ENCODE results near the gene SLC25A27. TPM values are rescaled to one million over a fixed set of nuclear protein-coding genes. Genes with fewer than 3 reads are reported as not detected.

The SLC25A27 gene
- total RNA-seq, 1 donor = 6.5 TPM

GRCh38 chr6:46626228-46626909 lies 26.4 kb upstream of the SLC25A27 start:
- TF ChIP-seq, protein P1, sequence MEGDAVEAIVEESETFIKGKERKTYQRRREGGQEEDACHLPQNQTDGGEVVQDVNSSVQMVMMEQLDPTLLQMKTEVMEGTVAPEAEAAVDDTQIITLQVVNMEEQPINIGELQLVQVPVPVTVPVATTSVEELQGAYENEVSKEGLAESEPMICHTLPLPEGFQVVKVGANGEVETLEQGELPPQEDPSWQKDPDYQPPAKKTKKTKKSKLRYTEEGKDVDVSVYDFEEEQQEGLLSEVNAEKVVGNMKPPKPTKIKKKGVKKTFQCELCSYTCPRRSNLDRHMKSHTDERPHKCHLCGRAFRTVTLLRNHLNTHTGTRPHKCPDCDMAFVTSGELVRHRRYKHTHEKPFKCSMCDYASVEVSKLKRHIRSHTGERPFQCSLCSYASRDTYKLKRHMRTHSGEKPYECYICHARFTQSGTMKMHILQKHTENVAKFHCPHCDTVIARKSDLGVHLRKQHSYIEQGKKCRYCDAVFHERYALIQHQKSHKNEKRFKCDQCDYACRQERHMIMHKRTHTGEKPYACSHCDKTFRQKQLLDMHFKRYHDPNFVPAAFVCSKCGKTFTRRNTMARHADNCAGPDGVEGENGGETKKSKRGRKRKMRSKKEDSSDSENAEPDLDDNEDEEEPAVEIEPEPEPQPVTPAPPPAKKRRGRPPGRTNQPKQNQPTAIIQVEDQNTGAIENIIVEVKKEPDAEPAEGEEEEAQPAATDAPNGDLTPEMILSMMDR (IDR thresholded peaks at IDR 0.05; ENCODE audit: insufficient read depth, low read depth, low read length) = peak; percentile 64
- peak; percentile 41 for DNase-seq (ENCODE audit: low read depth)

GRCh38 chr6:46626976-46627375 lies 25.8 kb upstream of the SLC25A27 start:
- no peak for DNase-seq (ENCODE audit: low read depth)
- H3K4me3 ChIP-seq (ENCODE audit: low read depth, low read length) = no peak overlapping the region
- TF ChIP-seq, protein P1 (IDR thresholded peaks at IDR 0.05; ENCODE audit: insufficient read depth, low read depth, low read length) = no peak

More at GRCh38 chr6:46626228-46626909, 26.4 kb upstream of the SLC25A27 start:
- no peak overlapping the region for H3K4me3 ChIP-seq (ENCODE audit: low read depth, low read length)

DNA sequence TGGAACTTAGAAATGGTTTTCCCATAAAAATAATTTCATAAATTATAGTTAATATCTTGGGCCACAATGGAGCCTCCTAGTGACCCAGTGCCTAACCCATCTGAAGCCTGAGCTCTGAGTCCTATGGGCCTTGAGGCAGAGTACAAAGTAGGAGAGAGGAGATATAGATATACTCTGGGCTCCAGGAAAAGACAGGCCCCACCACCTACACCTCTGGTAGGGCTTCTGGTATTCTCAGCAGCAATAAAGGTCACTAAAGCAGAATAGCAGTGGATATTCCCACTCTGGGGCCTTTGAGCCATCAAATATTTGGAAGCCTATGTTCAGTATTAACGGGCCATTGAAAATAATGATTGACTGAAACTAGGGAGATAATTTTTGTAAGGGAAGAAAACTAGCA lies 24.3 kb upstream of the SLC25A27 start:
- TF ChIP-seq, protein P1 (IDR thresholded peaks at IDR 0.05; ENCODE audit: insufficient read depth, low read depth, low read length) = no peak
- DNase-seq (ENCODE audit: low read depth) = no peak
- no peak overlapping the region for H3K4me3 ChIP-seq (ENCODE audit: low read depth, low read length)

GRCh38 chr6:46628976-46629375 lies 23.8 kb upstream of the SLC25A27 start:
- TF ChIP-seq, protein P1 (IDR thresholded peaks at IDR 0.05; ENCODE audit: insufficient read depth, low read depth, low read length) = no peak

DNA sequence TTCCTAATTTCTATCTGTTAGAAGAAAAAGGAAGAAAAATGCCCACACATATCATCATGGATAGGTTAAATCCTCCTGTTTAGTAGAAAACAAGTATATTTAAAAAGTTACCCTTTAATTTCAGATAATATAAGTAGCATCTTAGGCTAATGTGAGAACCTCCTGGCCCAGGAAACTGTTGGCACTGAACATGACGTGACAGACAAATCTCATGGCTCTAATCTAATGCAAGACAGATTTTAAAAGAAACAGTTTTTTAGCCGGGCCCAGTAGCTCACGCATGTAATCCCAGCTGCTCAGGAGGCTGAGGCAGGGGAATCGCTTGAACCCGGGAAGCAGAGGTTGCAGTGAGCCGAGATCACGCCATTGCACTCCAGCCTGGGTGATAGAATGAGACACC lies 23.1 kb upstream of the SLC25A27 start:
- DNase-seq (ENCODE audit: low read depth) = no peak
- TF ChIP-seq, protein P1 (IDR thresholded peaks at IDR 0.05; ENCODE audit: insufficient read depth, low read depth, low read length) = no peak
- no peak overlapping the region for H3K4me3 ChIP-seq (ENCODE audit: low read depth, low read length)

More at GRCh38 chr6:46628976-46629375, 23.8 kb upstream of the SLC25A27 start:
- no peak overlapping the region for H3K4me3 ChIP-seq (ENCODE audit: low read depth, low read length)
- no peak for DNase-seq (ENCODE audit: low read depth)

DNA sequence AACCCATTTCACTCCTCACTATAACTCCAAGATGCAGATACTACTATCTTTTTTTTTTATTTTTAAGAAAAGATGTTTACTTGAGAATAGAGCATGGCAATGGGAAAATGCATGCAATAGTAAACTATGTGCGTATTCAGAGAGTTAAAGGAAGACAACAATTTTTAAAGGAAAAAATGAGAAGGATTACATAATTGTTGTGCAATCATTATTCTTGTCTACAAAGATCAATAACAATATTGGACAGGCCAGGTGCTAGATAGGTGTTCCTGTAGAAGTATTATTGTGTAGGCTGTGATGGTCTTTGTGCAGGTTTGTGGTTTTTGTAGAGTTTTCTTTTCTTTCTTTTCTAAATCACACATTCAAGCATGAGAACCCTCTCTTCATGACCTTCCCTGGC lies 20.7 kb upstream of the SLC25A27 start:
- no peak overlapping the region for H3K4me3 ChIP-seq (ENCODE audit: low read depth, low read length)
- no peak for DNase-seq (ENCODE audit: low read depth)
- TF ChIP-seq, protein P1 (IDR thresholded peaks at IDR 0.05; ENCODE audit: insufficient read depth, low read depth, low read length) = no peak

- TF ChIP-seq, protein P1 (IDR thresholded peaks at IDR 0.05; ENCODE audit: insufficient read depth, low read depth, low read length) = no peak
- H3K4me3 ChIP-seq (ENCODE audit: low read depth, low read length) = no peak overlapping the region
- DNase-seq (ENCODE audit: low read depth) = no peak
These were observed 17.3 kb upstream of the SLC25A27 start for GRCh38 chr6:46635462-46635861.

Measured in fibroblast of villous mesenchyme (primary cell).